ENCODE measurements around the gene HTRA3. TPM values are rescaled to one million over a fixed set of nuclear protein-coding genes. Genes with fewer than 3 reads are reported as not detected.
A peak's percentile ranks its signal among the peaks of the same experiment; 100 is the strongest.

Gene HTRA3
- total and polyA plus RNA-seq, 7 donors: 7.2 to 26.4 (median 14.0) TPM

GRCh38 chr4:8294775-8295174 is 25.2 kb downstream of the HTRA3 start:
- no peak for ATAC-seq
- no peaks in the 10 kb centered on the region for H3K4me1 ChIP-seq
- no peak overlapping the region for H3K4me3 ChIP-seq
- H3K27me3 ChIP-seq (ENCODE audit: insufficient read depth in 3 of 3, low read length in 2 of 3): no peaks in the 10 kb centered on the region
- intact Hi-C loops (cut with DNase I): no loop called here
- no peaks in the 10 kb centered on the region for H3K9me3 ChIP-seq
- no peak overlapping the region for H3K27ac ChIP-seq
- DNase-seq: no peak
- H3K36me3 ChIP-seq (ENCODE audit: insufficient read depth in 1 of 2, low read depth in 1 of 2): no peaks in the 10 kb centered on the region
- TF ChIP-seq CTCF (IDR thresholded peaks at IDR 0.05): no peak
- WGBS, 3 donors: 96 to 98% (median 98%) methylated on average over 2 of the region's 2 CpGs

- Histone ChIP-seq H3K27ac (no peak overlapping the region), H3K4me3 (no peak overlapping the region), H3K27me3 (ENCODE audit: insufficient read depth in 3 of 3, low read length in 2 of 3) (no peaks in the 10 kb centered on the region), H3K4me1 (no peaks in the 10 kb centered on the region), H3K9me3 (peaks cover 1% of the 10 kb centered on the region), H3K36me3 (ENCODE audit: insufficient read depth in 1 of 2, low read depth in 1 of 2) (no peaks in the 10 kb centered on the region)
- intact Hi-C loops (cut with DNase I): no loop called here
- peak; percentile 5 to 29 for DNase-seq
- ATAC-seq: no peak
- no peak for TF ChIP-seq CTCF (IDR thresholded peaks at IDR 0.05)
- WGBS, 3 donors: 93 to 95% (median 94%) methylated on average over 6 of the region's 6 CpGs
Measured at GRCh38 chr4:8295471-8295870, 25.9 kb downstream of the HTRA3 start.

- no peak for TF ChIP-seq CTCF (IDR thresholded peaks at IDR 0.05)
- 63 to 75% (median 71%) methylated on average over 3 of the region's 3 CpGs for WGBS, 3 donors
- Histone ChIP-seq H3K36me3 (ENCODE audit: insufficient read depth in 1 of 2, low read depth in 1 of 2) (no peaks in the 10 kb centered on the region), H3K27ac (no peak overlapping the region), H3K9me3 (peaks cover 3% of the 10 kb centered on the region), H3K4me3 (no peak overlapping the region), H3K4me1 (no peaks in the 10 kb centered on the region), H3K27me3 (ENCODE audit: insufficient read depth in 3 of 3, low read length in 2 of 3) (no peaks in the 10 kb centered on the region)
- DNase-seq: peak in 1 of 2 donors; percentile 45
- no peak for ATAC-seq
- intact Hi-C loops (cut with DNase I): no loop called here
Measured at GRCh38 chr4:8296491-8296890, 26.9 kb downstream of the HTRA3 start.

GRCh38 chr4:8297141-8297601 is 27.6 kb downstream of the HTRA3 start:
- Histone ChIP-seq H3K4me3 (no peak overlapping the region), H3K27ac (no peak overlapping the region), H3K4me1 (no peaks in the 10 kb centered on the region), H3K36me3 (ENCODE audit: insufficient read depth in 1 of 2, low read depth in 1 of 2) (no peaks in the 10 kb centered on the region), H3K27me3 (ENCODE audit: insufficient read depth in 3 of 3, low read length in 2 of 3) (no peaks in the 10 kb centered on the region), H3K9me3 (peaks cover 3% of the 10 kb centered on the region)
- intact Hi-C loops (cut with DNase I): no loop called here
- 91 to 94% (median 93%) methylated on average over 9 of the region's 9 CpGs for WGBS, 3 donors
- peak in 2 of 4 donors; percentile 23 to 31 for ATAC-seq
- no peak for TF ChIP-seq CTCF (IDR thresholded peaks at IDR 0.05)
- peak in 1 of 2 donors; percentile 6 for DNase-seq

All from psoas muscle (tissue), 8 donors.